ENCODE results near the gene SSR3. TPM values are rescaled to one million over a fixed set of nuclear protein-coding genes. Genes with fewer than 3 reads are reported as not detected.

The SSR3 gene
- total RNA-seq, 6 experiments from 2014 or later: 622 to 815 (median 721) TPM

- Mint-ChIP-seq H3K27me3 (ENCODE audit: insufficient read depth) (no peaks in the 10 kb centered on the region), H3K9me3 (no peaks in the 10 kb centered on the region), H3K4me1 (ENCODE audit: low read depth) (no peaks in the 10 kb centered on the region), H3K27ac (no peak overlapping the region), H3K4me3 (no peak overlapping the region), H3K36me3 (ENCODE audit: low read depth) (no peaks in the 10 kb centered on the region)
- no peak for TF ChIP-seq CTCF (IDR thresholded peaks at IDR 0.05)
- no peak for DNase-seq
Observed at GRCh38 chr3:156587760-156588069, 32.8 kb upstream of the SSR3 start.

GRCh38 chr3:156586905-156587759 lies 32.2 kb upstream of the SSR3 start:
- Mint-ChIP-seq H3K27ac (no peak overlapping the region), H3K36me3 (ENCODE audit: low read depth) (no peaks in the 10 kb centered on the region), H3K4me1 (ENCODE audit: low read depth) (no peaks in the 10 kb centered on the region), H3K4me3 (no peak overlapping the region), H3K9me3 (no peaks in the 10 kb centered on the region), H3K27me3 (ENCODE audit: insufficient read depth) (no peaks in the 10 kb centered on the region)
- no peak for TF ChIP-seq CTCF (IDR thresholded peaks at IDR 0.05)
- no peak for DNase-seq

- DNase-seq: no peak
Observed at GRCh38 chr3:156583469-156583868, 28.6 kb upstream of the SSR3 start.

GRCh38 chr3:156582532-156583183 lies 27.7 kb upstream of the SSR3 start:
- TF ChIP-seq CTCF (IDR thresholded peaks at IDR 0.05): no peak
- H3K4me3 Mint-ChIP-seq: no peak overlapping the region
- no peaks in the 10 kb centered on the region for H3K27me3 Mint-ChIP-seq (ENCODE audit: insufficient read depth)
- H3K27ac Mint-ChIP-seq: no peak overlapping the region
- DNase-seq: no peak
- H3K9me3 Mint-ChIP-seq: no peaks in the 10 kb centered on the region
- no peaks in the 10 kb centered on the region for H3K36me3 Mint-ChIP-seq (ENCODE audit: low read depth)
- no peaks in the 10 kb centered on the region for H3K4me1 Mint-ChIP-seq (ENCODE audit: low read depth)

More at GRCh38 chr3:156583469-156583868, 28.6 kb upstream of the SSR3 start:
- no peaks in the 10 kb centered on the region for H3K9me3 Mint-ChIP-seq
- no peak overlapping the region for H3K27ac Mint-ChIP-seq
- H3K27me3 Mint-ChIP-seq (ENCODE audit: insufficient read depth): no peaks in the 10 kb centered on the region
- no peak overlapping the region for H3K4me3 Mint-ChIP-seq
- no peak for TF ChIP-seq CTCF (IDR thresholded peaks at IDR 0.05)
- H3K36me3 Mint-ChIP-seq (ENCODE audit: low read depth): no peaks in the 10 kb centered on the region
- H3K4me1 Mint-ChIP-seq (ENCODE audit: low read depth): no peaks in the 10 kb centered on the region

GRCh38 chr3:156581954-156582353 lies 27.0 kb upstream of the SSR3 start:
- Mint-ChIP-seq H3K9me3 (no peaks in the 10 kb centered on the region), H3K4me1 (ENCODE audit: low read depth) (no peaks in the 10 kb centered on the region), H3K27ac (no peak overlapping the region), H3K27me3 (ENCODE audit: insufficient read depth) (no peaks in the 10 kb centered on the region), H3K4me3 (no peak overlapping the region), H3K36me3 (ENCODE audit: low read depth) (no peaks in the 10 kb centered on the region)
- no peak for TF ChIP-seq CTCF (IDR thresholded peaks at IDR 0.05)
- DNase-seq: no peak
